Sigmoid colon (tissue), 7 donors: ENCODE data around the gene KRTAP9-1. TPM values are rescaled to one million over a fixed set of nuclear protein-coding genes. Genes with fewer than 3 reads are reported as not detected.

ENCODE experiments used
- DNase-seq: peaks from one replicate; pipeline ENCODE4 v3.0.0-alpha.2; 2019
- H3K27ac ChIP-seq, 4 donors: fragments of 200-600 bp; sonication (generic); one replicate each; pipeline ENCODE4 v1.5.1; 2016 to 2019; ENCODE audit warnings: mild to moderate bottlenecking in 1 of 4
- H3K27me3 ChIP-seq, 3 donors: fragments of 200-600 bp; sonication (generic); one replicate each; pipeline ENCODE4 v1.5.1; 2019; ENCODE audit warnings: mild to moderate bottlenecking in 1 of 3
- H3K36me3 ChIP-seq, 4 donors: fragments of 200-600 bp; sonication (generic); one replicate each; pipeline ENCODE4 v1.5.1; 2016 to 2019
- H3K4me1 ChIP-seq, 4 donors: fragments of 200-600 bp; sonication (generic); one replicate each; pipeline ENCODE4 v1.5.1; 2017 to 2019
- H3K4me3 ChIP-seq, 4 donors: fragments of 200-600 bp; sonication (generic); one replicate each; pipeline ENCODE4 v1.5.1; 2017 to 2019; ENCODE audit warnings: mild to moderate bottlenecking in 2 of 4, moderate library complexity in 1 of 4
- H3K9me3 ChIP-seq, 4 donors: fragments of 200-600 bp in 3 of 4; sonication (generic) in 3 of 4; one replicate each; pipeline versions ENCODE4 v1.5.1 to v1.6.1; 2013 to 2019
- CTCF ChIP-seq, 4 experiments: fragments of 450-650 bp in 3 of 4; fragments of 200-600 bp in 1 of 4; IDR thresholded peaks; one replicate each; pipeline ENCODE4 v1.5.1; 2016 to 2019; ENCODE audit warnings: antibody characterized with exemption in 4 of 4, mild to moderate bottlenecking in 3 of 4, moderate library complexity in 2 of 4
- EP300 ChIP-seq, 4 donors: sonication (generic); formaldehyde crosslinking; IDR thresholded peaks; one replicate each; pipeline ENCODE4 v1.6.1; 2017; ENCODE audit warnings: antibody characterized with exemption in 4 of 4
- POLR2A ChIP-seq, 2 donors: fragments of 450-650 bp; IDR thresholded peaks; one replicate each; pipeline ENCODE4 v1.6.1; 2016; ENCODE audit warnings: antibody characterized with exemption in 2 of 2, mild to moderate bottlenecking in 2 of 2, moderate library complexity in 2 of 2
- POLR2AphosphoS5 ChIP-seq, 4 donors: sonication (generic); formaldehyde crosslinking; IDR thresholded peaks; one replicate each; pipeline ENCODE4 v1.6.1; 2017; ENCODE audit warnings: antibody characterized with exemption in 4 of 4
- WGBS, 2 donors: extraction: QIAGEN DNeasy Blood & Tissue Kit; methylation state at CpG; one replicate each; pipeline ENCODE4 v1.1.7; 2013; 5-methylcytosine and 5-hydroxymethylcytosine counted together
- intact Hi-C: fragments of 100-400 bp; cut with DNase I; formaldehyde crosslinking; loops from one replicate; pipeline ENCODE4 v1.15.1; 2023
- polyA plus RNA-seq, 3 donors: library from polyadenylated mRNA; stranded (reverse); fragments of 200-250 nt; gene quantifications; one replicate each; pipeline ENCODE4 v1.2.3, GENCODE V29; 2013
- total RNA-seq, 4 donors: library from RNA; depleted of rRNA; stranded (reverse); fragments of >200 nt; gene quantifications; one replicate each; pipeline ENCODE4 v1.1.0, GENCODE V29; 2016
- donor health status: healthy with polysubstance abuse.
- donor health status: Bipolar disorder and iron deficiency.
- donor health status: healthy.

Gene KRTAP9-1
- total and polyA plus RNA-seq, 7 donors: not detected

GRCh38 chr17:41186872-41187271, 2.8 kb upstream of the KRTAP9-1 start:
- 94% methylated on average over 2 of the region's 2 CpGs for WGBS, 2 donors
- no peak for TF ChIP-seq EP300 (IDR thresholded peaks at IDR 0.05)
- TF ChIP-seq POLR2A (IDR thresholded peaks at IDR 0.05): no peak
- no peak for TF ChIP-seq CTCF (IDR thresholded peaks at IDR 0.05)
- no peak for TF ChIP-seq POLR2AphosphoS5 (IDR thresholded peaks at IDR 0.05)
- DNase-seq: no peak
- no peak overlapping the region for H3K27ac ChIP-seq
- no peaks in the 10 kb centered on the region for H3K4me1 ChIP-seq
- no peak overlapping the region for H3K4me3 ChIP-seq
- H3K27me3 ChIP-seq: peaks cover 0 to 3% (median 0%) of the 10 kb centered on the region in 3 donors
- no peaks in the 10 kb centered on the region for H3K36me3 ChIP-seq
- H3K9me3 ChIP-seq: no peaks in the 10 kb centered on the region
- intact Hi-C loops: no loop called here

- Histone ChIP-seq H3K27me3 (peaks cover 0 to 3% (median 0%) of the 10 kb centered on the region in 3 donors), H3K4me3 (no peak overlapping the region), H3K36me3 (no peaks in the 10 kb centered on the region), H3K4me1 (no peaks in the 10 kb centered on the region), H3K9me3 (no peaks in the 10 kb centered on the region), H3K27ac (no peak overlapping the region)
- intact Hi-C loops: no loop called here
- TF ChIP-seq CTCF (IDR thresholded peaks at IDR 0.05) (no peak), POLR2A (IDR thresholded peaks at IDR 0.05) (no peak), EP300 (IDR thresholded peaks at IDR 0.05) (no peak), POLR2AphosphoS5 (IDR thresholded peaks at IDR 0.05) (no peak)
- no peak for DNase-seq
- WGBS, 2 donors: 92 to 95% methylated on average over 3 of the region's 3 CpGs
Observed at GRCh38 chr17:41190328-41190727, 641 bp downstream of the KRTAP9-1 start.

- Histone ChIP-seq H3K9me3 (no peaks in the 10 kb centered on the region), H3K4me1 (no peaks in the 10 kb centered on the region), H3K27me3 (no peaks in the 10 kb centered on the region), H3K27ac (no peak overlapping the region), H3K4me3 (no peak overlapping the region), H3K36me3 (no peaks in the 10 kb centered on the region)
- WGBS, 2 donors: 22 to 37% methylated on average over 1 of the region's 1 CpG
- intact Hi-C loops: no loop called here
- DNase-seq: no peak
- TF ChIP-seq EP300 (IDR thresholded peaks at IDR 0.05): no peak
Observed at GRCh38 chr17:41196068-41196467, 6.4 kb downstream of the KRTAP9-1 start.

- no peak overlapping the region for H3K4me3 ChIP-seq
- intact Hi-C loops: no loop called here
- no peak for TF ChIP-seq POLR2AphosphoS5 (IDR thresholded peaks at IDR 0.05)
- TF ChIP-seq CTCF (IDR thresholded peaks at IDR 0.05): no peak
- no peak for TF ChIP-seq POLR2A (IDR thresholded peaks at IDR 0.05)
- no peak for TF ChIP-seq EP300 (IDR thresholded peaks at IDR 0.05)
- no peak for DNase-seq
- H3K27ac ChIP-seq: no peak overlapping the region
- H3K27me3 ChIP-seq: no peaks in the 10 kb centered on the region
- H3K9me3 ChIP-seq: no peaks in the 10 kb centered on the region
- 11 to 56% methylated on average over 5 of the region's 5 CpGs for WGBS, 2 donors
- H3K36me3 ChIP-seq: no peaks in the 10 kb centered on the region
- H3K4me1 ChIP-seq: no peaks in the 10 kb centered on the region
Observed at GRCh38 chr17:41199421-41200078, 9.9 kb downstream of the KRTAP9-1 start.

GRCh38 chr17:41211845-41212466, 22.3 kb downstream of the KRTAP9-1 start:
- TF ChIP-seq POLR2A (IDR thresholded peaks at IDR 0.05) (no peak), EP300 (IDR thresholded peaks at IDR 0.05) (no peak), CTCF (IDR thresholded peaks at IDR 0.05) (no peak), POLR2AphosphoS5 (IDR thresholded peaks at IDR 0.05) (no peak)
- H3K9me3 ChIP-seq: no peaks in the 10 kb centered on the region
- 11 to 39% methylated on average over 1 of the region's 1 CpG for WGBS, 2 donors

More at GRCh38 chr17:41211845-41212466, 22.3 kb downstream of the KRTAP9-1 start:
- no peak for DNase-seq
- Histone ChIP-seq H3K27me3 (peaks cover 0 to 4% (median 4%) of the 10 kb centered on the region in 3 donors), H3K4me1 (no peaks in the 10 kb centered on the region), H3K36me3 (no peaks in the 10 kb centered on the region), H3K4me3 (no peak overlapping the region), H3K27ac (no peak overlapping the region)
- intact Hi-C loops: no loop called here
